ENCODE results near the gene IQCM. TPM values are rescaled to one million over a fixed set of nuclear protein-coding genes. Genes with fewer than 3 reads are reported as not detected.

The IQCM gene
- total RNA-seq, 1 experiment from 2014 or later: not detected

GRCh38 chr4:149634368-149634767 is 181.3 kb downstream of the IQCM start:
- CTCF ChIA-PET: no interaction called here
- Histone ChIP-seq H3K9me3 (ENCODE audit: control insufficient read depth, insufficient read depth, low read depth, low read length) (no peaks in the 10 kb centered on the region), H3K27me3 (ENCODE audit: control insufficient read depth, insufficient read depth, low read length) (no peaks in the 10 kb centered on the region), H3K36me3 (ENCODE audit: control insufficient read depth, insufficient read depth, low read length) (no peaks in the 10 kb centered on the region), H3K4me1 (ENCODE audit: control insufficient read depth, insufficient read depth, low read length) (no peaks in the 10 kb centered on the region), H3K27ac (ENCODE audit: low read length) (no peak overlapping the region), H3K4me3 (ENCODE audit: low read depth in 2 of 2, low read length in 2 of 2) (no peak overlapping the region)
- no TSS peak for BruUV-seq (replicated peaks)
- ATAC-seq (no peak), DNase-seq (ENCODE audit: low read depth, low spot score) (no peak)
- in situ Hi-C loops (cut with HindIII; ENCODE audit: low pct_unique_long_range_greater_than_20kb, low sequenced_read_pairs) (no loop called here), intact Hi-C loops (cut with micrococcal nuclease; ENCODE audit: unreplicated experiment) (no loop called here)
- POLR2A ChIA-PET: no interaction called here
- TF ChIP-seq REST (IDR thresholded peaks at IDR 0.05; ENCODE audit: insufficient read depth in 1 of 2, low read depth in 2 of 2, low read length in 1 of 2) (no peak), POLR2AphosphoS5 (IDR thresholded peaks at IDR 0.05; ENCODE audit: low read depth, low read length) (no peak), SIN3A (IDR thresholded peaks at IDR 0.05; ENCODE audit: borderline replicate concordance, insufficient read depth, low read depth, low read length) (no peak), TCF7L2 (IDR thresholded peaks at IDR 0.05; ENCODE audit: low read depth, low read length) (no peak)
- TF ChIP-seq, protein P1, sequence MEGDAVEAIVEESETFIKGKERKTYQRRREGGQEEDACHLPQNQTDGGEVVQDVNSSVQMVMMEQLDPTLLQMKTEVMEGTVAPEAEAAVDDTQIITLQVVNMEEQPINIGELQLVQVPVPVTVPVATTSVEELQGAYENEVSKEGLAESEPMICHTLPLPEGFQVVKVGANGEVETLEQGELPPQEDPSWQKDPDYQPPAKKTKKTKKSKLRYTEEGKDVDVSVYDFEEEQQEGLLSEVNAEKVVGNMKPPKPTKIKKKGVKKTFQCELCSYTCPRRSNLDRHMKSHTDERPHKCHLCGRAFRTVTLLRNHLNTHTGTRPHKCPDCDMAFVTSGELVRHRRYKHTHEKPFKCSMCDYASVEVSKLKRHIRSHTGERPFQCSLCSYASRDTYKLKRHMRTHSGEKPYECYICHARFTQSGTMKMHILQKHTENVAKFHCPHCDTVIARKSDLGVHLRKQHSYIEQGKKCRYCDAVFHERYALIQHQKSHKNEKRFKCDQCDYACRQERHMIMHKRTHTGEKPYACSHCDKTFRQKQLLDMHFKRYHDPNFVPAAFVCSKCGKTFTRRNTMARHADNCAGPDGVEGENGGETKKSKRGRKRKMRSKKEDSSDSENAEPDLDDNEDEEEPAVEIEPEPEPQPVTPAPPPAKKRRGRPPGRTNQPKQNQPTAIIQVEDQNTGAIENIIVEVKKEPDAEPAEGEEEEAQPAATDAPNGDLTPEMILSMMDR (IDR thresholded peaks at IDR 0.05): no peak

DNA sequence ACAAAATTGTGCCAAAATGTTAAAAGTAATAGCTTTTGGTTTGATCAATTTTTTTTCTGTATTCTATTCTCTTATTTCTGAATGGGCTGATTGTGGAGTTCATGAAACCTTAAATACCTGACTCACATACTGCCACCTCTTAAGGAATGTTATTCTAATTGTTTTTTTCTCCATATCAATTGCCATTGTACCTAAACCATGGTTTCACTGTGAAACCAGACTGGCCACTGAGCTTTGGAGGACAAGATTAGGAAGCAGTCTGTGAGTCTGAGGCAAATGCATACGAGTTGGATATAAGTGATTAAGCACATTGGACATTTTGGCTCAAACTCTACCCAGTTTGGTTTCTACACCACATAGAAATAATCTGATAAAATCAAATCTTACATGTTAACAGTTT is 184.0 kb downstream of the IQCM start:
- POLR2A ChIA-PET: no interaction called here
- intact Hi-C loops (cut with micrococcal nuclease; ENCODE audit: unreplicated experiment): no loop called here
- H3K27ac ChIP-seq (ENCODE audit: low read length): no peak overlapping the region
- no peaks in the 10 kb centered on the region for H3K9me3 ChIP-seq (ENCODE audit: control insufficient read depth, insufficient read depth, low read depth, low read length)
- H3K4me1 ChIP-seq (ENCODE audit: control insufficient read depth, insufficient read depth, low read length): no peaks in the 10 kb centered on the region
- no TSS peak for BruUV-seq (replicated peaks)
- TF ChIP-seq SIN3A (IDR thresholded peaks at IDR 0.05; ENCODE audit: borderline replicate concordance, insufficient read depth, low read depth, low read length) (no peak), REST (IDR thresholded peaks at IDR 0.05; ENCODE audit: insufficient read depth in 1 of 2, low read depth in 2 of 2, low read length in 1 of 2) (no peak), TCF7L2 (IDR thresholded peaks at IDR 0.05; ENCODE audit: low read depth, low read length) (no peak), POLR2AphosphoS5 (IDR thresholded peaks at IDR 0.05; ENCODE audit: low read depth, low read length) (no peak)
- TF ChIP-seq, protein P1 (IDR thresholded peaks at IDR 0.05): no peak
- ATAC-seq: no peak
- no peak overlapping the region for H3K4me3 ChIP-seq (ENCODE audit: low read depth in 2 of 2, low read length in 2 of 2)
- DNase-seq (ENCODE audit: low read depth, low spot score): no peak
- in situ Hi-C loops (cut with HindIII; ENCODE audit: low pct_unique_long_range_greater_than_20kb, low sequenced_read_pairs): no loop called here
- H3K36me3 ChIP-seq (ENCODE audit: control insufficient read depth, insufficient read depth, low read length): no peaks in the 10 kb centered on the region
- CTCF ChIA-PET: no interaction called here
- no peaks in the 10 kb centered on the region for H3K27me3 ChIP-seq (ENCODE audit: control insufficient read depth, insufficient read depth, low read length)
